Gastrocnemius medialis (tissue), 4 donors: ENCODE data around the gene RPL22.

ENCODE experiments used
- CTCF ChIP-seq, 5 experiments: fragments of 450-650 bp in 3 of 5; fragments of 200-600 bp in 2 of 5; sonication (generic) in 2 of 5; IDR thresholded peaks in 4 of 5; conservative IDR thresholded peaks in 1 of 5; 1 replicate in 4 of 5; 2 replicates in 1 of 5; pipeline ENCODE4 v1.5.1; 2016 to 2019; ENCODE audit warnings: antibody characterized with exemption in 5 of 5, mild to moderate bottlenecking in 3 of 5, moderate library complexity in 3 of 5
- POLR2A ChIP-seq, 2 donors: fragments of 450-650 bp; IDR thresholded peaks; one replicate each; pipeline ENCODE4 v1.6.1; 2017; ENCODE audit warnings: antibody characterized with exemption in 2 of 2, mild to moderate bottlenecking in 2 of 2, moderate library complexity in 2 of 2

DNA sequence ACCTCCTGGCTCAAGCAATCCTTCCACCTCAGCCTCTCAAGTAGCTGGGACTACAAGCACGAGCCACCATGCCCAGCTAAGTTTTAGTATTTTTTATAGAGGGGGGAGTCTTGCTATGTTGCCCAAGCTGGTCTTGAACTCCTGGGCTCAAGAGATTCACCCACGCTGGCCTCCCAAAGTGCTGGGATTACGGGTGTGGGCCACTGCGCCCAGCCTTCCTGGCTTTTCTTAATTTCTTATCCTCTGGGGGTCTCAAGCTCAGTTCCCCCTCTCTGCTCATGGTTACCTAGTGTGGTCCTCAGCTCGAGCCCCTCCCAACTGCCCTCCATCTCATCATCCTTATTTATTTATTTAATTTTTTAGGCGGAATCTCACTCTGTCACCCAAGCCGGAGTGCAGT is 2.9 kb upstream of the RPL22 start:
- TF ChIP-seq CTCF (IDR thresholded peaks at IDR 0.05 in 4 of 5, conservative IDR thresholded peaks at IDR 0.05 in 1 of 5) (no peak), POLR2A (IDR thresholded peaks at IDR 0.05) (no peak)
